Psoas muscle (tissue), 8 donors: ENCODE results near the gene ILF2. TPM values are rescaled to one million over a fixed set of nuclear protein-coding genes. Genes with fewer than 3 reads are reported as not detected.
"Not testable (repeated sequence)": the region's sequence is repeated elsewhere in the genome, so short reads cannot be mapped to it uniquely, and the experiment has no call there.

Experiments
- ATAC-seq, 4 donors: fragments of 200-7000 bp; cut with Tn5 transposase; one replicate each; pipeline ENCODE4 v1.9.1; 2020; ENCODE audit warnings: moderate library complexity in 3 of 4, mild to moderate bottlenecking in 2 of 4
- DNase-seq, 2 donors: peaks; one replicate each; pipeline ENCODE4 v3.0.0-alpha.2; 2020
- H3K27ac ChIP-seq: fragments of 200-600 bp; one replicate; pipeline ENCODE4 v1.8.0; 2022
- H3K27me3 ChIP-seq, 3 donors: fragments of 200-600 bp in 1 of 3; one replicate each; pipeline versions ENCODE4 v1.6.1 to v1.8.0; 2013 to 2022; ENCODE audit warnings: low read length in 2 of 3, mild to moderate bottlenecking in 2 of 3, moderate library complexity in 1 of 3; ENCODE audit not compliant: insufficient read depth in 3 of 3
- H3K36me3 ChIP-seq, 2 donors: fragments of 200-600 bp in 1 of 2; one replicate each; pipeline versions ENCODE4 v1.6.1 to v1.8.0; 2013 to 2022; ENCODE audit warnings: low read depth in 1 of 2, mild to moderate bottlenecking in 1 of 2, moderate library complexity in 1 of 2; ENCODE audit not compliant: insufficient read depth in 1 of 2
- H3K4me1 ChIP-seq: fragments of 200-600 bp; one replicate; pipeline ENCODE4 v1.8.0; 2022
- H3K4me3 ChIP-seq: fragments of 200-600 bp; one replicate; pipeline ENCODE4 v1.8.0; 2022; ENCODE audit warnings: mild to moderate bottlenecking
- H3K9me3 ChIP-seq: fragments of 200-600 bp; one replicate; pipeline ENCODE4 v1.8.0; 2022
- CTCF ChIP-seq: fragments of 200-600 bp; IDR thresholded peaks from one replicate; pipeline ENCODE4 v1.8.0; 2022; ENCODE audit warnings: antibody characterized with exemption
- WGBS, 3 donors: extraction: QIAGEN DNeasy Blood & Tissue Kit; methylation state at CpG; one replicate each; pipeline versions ENCODE4 v1.1.6 to v1.1.7; 2013; 5-methylcytosine and 5-hydroxymethylcytosine counted together
- intact Hi-C, 2 donors: fragments of 100-400 bp; cut with DNase I; formaldehyde crosslinking; loops; one replicate each; pipeline versions ENCODE4 v1.11.0 to v1.14.2; 2022
- long read RNA-seq, 2 donors: library from polyadenylated mRNA; unstranded; transcript quantifications; one replicate each; pipeline ENCODE4 v2.0.0, GENCODE V29; 2021
- polyA plus RNA-seq, 3 donors: library from polyadenylated mRNA; stranded (reverse); fragments of 200-250 nt; gene quantifications; one replicate each; pipeline ENCODE4 v1.2.3, GENCODE V29; 2013
- total RNA-seq, 4 donors: library from RNA; stranded (reverse); fragmentation: NEBNext Ultra II Directional in 2 of 4; extraction: Animal tissue kit (Norgen Biotek cat#: 25700) in 2 of 4; gene quantifications; one replicate each; pipeline versions ENCODE4 v1.2.1 to v1.2.4, GENCODE V29; 2021 to 2023
- donor health status: healthy with polysubstance abuse.
- donor health status: DM: no; HTN: no; CAD: no; lungs with moderate emphysema.
- donor health status: Bipolar disorder and iron deficiency.
- donor health status: healthy.
- donor health status: DM: yes; HTN: yes; CAD: no.
- donor health status: DM: no; HTN: no; CAD: no.
- donor health status: DM: no; HTN: no; CAD: no.
- donor health status: DM: yes; HTN: yes; CAD: no.

Gene ILF2
- total RNA-seq (100 to 1,000 TPM in 1 of 4 donors, 10 to 100 TPM in 3; 71.7 to 102 (median 98.2) TPM), polyA plus RNA-seq (100 to 1,000 TPM in 2 of 3 donors, 10 to 100 TPM in 1; 82.4 to 158 (median 142) TPM)
- long read RNA-seq, donor 1, transcript ILF2-201 (14 exons, 1,659 nt) = major isoform, 30 of 39 reads
- long read RNA-seq, donor 1, partial matches to known transcripts = 6 of 39 reads
- long read RNA-seq, donor 1, other reads (novel, unspliced or antisense) = 3 of 39 reads
- long read RNA-seq, donor 2, transcript ILF2-201 (14 exons, 1,659 nt) = major isoform, 89 of 100 reads
- long read RNA-seq, donor 2, partial matches to known transcripts = 6 of 100 reads
- long read RNA-seq, donor 2, other reads (novel, unspliced or antisense) = 5 of 100 reads

DNA sequence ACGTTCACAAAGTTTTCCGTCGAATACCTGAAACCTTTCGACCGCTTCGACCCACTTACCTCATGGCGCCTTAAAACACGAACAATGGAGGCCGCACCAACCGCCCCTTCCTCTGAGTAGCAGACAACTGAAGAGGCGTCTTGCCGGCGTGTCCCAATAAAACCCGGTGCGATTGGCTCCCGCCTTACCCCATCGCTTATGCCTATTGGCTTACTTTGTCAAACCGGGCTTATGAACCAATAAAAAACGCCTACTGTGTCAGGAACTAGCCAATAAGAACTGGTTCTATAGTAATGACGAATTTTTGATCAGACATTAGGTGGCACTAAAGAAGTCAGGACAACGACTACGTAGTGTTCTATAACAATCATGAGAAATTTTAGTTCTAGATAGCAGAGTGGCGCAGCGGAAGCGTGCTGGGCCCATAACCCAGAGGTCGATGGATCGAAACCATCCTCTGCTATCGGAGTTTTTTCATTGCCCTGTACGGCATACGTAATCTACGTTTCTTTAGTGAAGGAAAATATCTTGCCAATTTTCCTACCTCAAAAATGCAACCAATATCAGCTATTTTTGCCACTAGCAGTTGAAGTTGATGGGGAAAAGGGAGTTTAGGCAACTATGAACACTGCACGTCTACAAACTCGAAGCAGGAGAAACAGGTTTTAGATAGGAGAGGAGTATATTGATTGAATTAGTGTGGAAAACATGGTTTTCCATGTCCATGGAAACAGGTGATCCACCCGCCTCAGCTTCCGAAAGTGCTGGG lies at the start of gene ILF2:
ILF2 (minus strand) TSS at position 135 of the 769 bp plus-strand sequence; CDS start at position 64, 71 bp downstream.
- WGBS, 3 donors = 0% methylated on average over 35 of the region's 35 CpGs
- ATAC-seq (peak; percentile 92 to 96 (median 94)), DNase-seq (peak; percentile 96 to 99)
- peaks cover 6 to 38% of the 10 kb centered on the region in 2 donors for H3K36me3 ChIP-seq
- H3K4me1 ChIP-seq = peaks cover 13% of the 10 kb centered on the region
- H3K27me3 ChIP-seq = no peaks in the 10 kb centered on the region
- peak; percentile 12 for TF ChIP-seq CTCF
- intact Hi-C loops = loop anchor here (5.0 to 10.0 kb wide), 3 partner anchors 99 to 314 kb away; partner anchors contain the start of genes DENND4B (in 1 of the 2) and RAB13 (in 1 of the 2)
- H3K9me3 ChIP-seq = no peaks in the 10 kb centered on the region
- H3K4me3 ChIP-seq = peak within 1 kb of the TSS; percentile 89
- H3K27ac ChIP-seq = peak within 1 kb of the TSS; percentile 88

DNA sequence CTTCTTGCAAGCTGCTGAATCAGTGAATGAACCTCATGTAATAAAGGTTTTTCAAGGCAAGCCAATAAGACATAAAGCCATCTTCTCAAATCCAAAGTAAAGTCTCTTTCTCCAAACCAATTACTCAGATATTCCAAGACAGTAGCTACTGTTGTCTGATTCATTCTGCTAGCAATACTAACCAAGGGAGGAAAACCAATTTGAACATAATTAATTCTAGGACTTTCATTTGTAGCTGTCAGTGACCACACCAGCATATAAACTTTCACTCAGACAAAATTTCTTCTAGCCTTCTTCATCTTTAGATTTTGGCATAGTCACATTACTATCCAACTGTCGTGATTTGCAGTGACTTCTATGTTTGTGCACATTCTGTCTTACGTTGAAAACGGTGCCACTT lies 46.5 kb upstream of the ILF2 start:
- 81 to 82% (median 81%) methylated on average over 3 of the region's 3 CpGs for WGBS, 3 donors
- Histone ChIP-seq H3K9me3 (no peaks in the 10 kb centered on the region), H3K27ac (no peak overlapping the region), H3K4me3 (no peak overlapping the region), H3K4me1 (no peaks in the 10 kb centered on the region), H3K27me3 (no peaks in the 10 kb centered on the region), H3K36me3 (no peaks in the 10 kb centered on the region)
- intact Hi-C loops = loop anchor here in 1 of 2 donors (5.0 kb wide), 1 partner anchor 35 kb away; no protein-coding TSS in a partner anchor
- DNase-seq (no peak), ATAC-seq (no peak)
- TF ChIP-seq CTCF = no peak

DNA sequence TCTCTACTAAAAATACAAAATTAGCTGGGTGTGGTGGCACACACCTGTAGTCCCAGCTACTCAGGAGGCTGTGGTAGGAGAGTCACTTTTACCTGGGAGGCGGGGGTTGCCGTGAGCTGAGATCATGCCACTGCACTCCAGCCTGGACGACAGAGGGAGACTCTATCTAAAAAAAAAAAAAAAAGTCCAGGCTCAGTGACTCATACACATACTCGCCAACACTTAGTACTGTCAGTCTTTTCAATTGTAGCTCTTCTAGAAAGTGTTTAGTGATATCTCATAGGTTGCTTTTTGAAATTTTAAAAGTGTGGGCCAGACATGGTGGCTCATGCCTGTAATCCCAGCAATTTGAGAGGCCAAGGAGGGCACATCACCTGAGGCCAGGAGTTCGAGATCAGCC lies 45.4 kb upstream of the ILF2 start:
- 83 to 90% (median 89%) methylated on average over 5 of the region's 5 CpGs for WGBS, 3 donors
- not testable (repeated sequence) for H3K36me3 ChIP-seq, H3K27me3 ChIP-seq, ATAC-seq, H3K27ac ChIP-seq, DNase-seq, H3K4me1 ChIP-seq, H3K9me3 ChIP-seq, H3K4me3 ChIP-seq
- intact Hi-C loops = loop anchor here in 1 of 2 donors (5.0 kb wide), 1 partner anchor 34 kb away; no protein-coding TSS in a partner anchor

DNA sequence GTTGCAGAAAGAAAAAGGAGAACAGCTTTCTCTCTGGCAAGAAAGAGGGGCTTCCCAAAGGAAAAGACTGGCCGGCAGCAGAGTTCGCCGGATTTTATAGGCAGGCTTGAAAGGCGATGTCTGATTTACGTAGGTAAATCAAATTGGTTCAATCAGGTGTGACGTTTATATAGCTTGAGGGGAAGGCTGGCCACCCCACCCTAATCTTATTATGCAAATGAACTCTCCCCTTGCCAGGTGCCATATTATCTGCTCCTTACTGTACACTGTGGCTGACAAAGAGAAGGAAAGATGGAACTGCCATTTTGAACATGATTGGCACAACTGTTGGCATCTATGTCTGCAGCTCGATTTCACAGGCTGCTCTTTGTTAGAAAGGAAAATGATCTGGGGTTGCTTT lies 40.2 kb upstream of the ILF2 start:
- intact Hi-C loops = no loop called here
- 24 to 41% (median 30%) methylated on average over 7 of the region's 7 CpGs for WGBS, 3 donors
- peaks cover 0 to 5% (median 0%) of the 10 kb centered on the region in 3 donors for H3K27me3 ChIP-seq
- no peak for DNase-seq
- no peak for TF ChIP-seq CTCF
- H3K36me3 ChIP-seq = no peaks in the 10 kb centered on the region
- no peak for ATAC-seq
- no peak overlapping the region for H3K27ac ChIP-seq
- H3K4me1 ChIP-seq = no peaks in the 10 kb centered on the region
- no peak overlapping the region for H3K4me3 ChIP-seq
- no peaks in the 10 kb centered on the region for H3K9me3 ChIP-seq

DNA sequence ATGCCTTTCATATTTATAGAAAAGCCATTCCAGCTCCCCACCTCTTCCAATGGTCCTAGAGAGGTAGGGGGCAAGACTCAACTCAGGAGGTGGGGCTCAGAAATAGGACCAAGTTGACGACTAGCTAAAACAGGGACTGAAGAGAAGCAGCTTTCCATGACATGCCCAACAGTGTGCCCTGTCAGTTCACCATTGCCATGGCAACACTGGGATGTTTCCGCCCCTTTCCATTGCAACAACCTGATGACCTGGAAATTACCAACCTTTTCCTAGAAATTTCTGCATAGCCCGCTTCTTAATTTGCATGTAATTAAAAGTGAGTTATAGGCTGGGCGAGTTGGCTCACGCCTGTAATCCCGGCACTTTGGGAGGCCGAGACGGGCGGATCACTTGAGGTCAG lies 34.7 kb upstream of the ILF2 start:
- no peaks in the 10 kb centered on the region for H3K36me3 ChIP-seq
- DNase-seq (no peak), ATAC-seq (no peak)
- H3K9me3 ChIP-seq = no peaks in the 10 kb centered on the region
- H3K4me1 ChIP-seq = no peaks in the 10 kb centered on the region
- H3K4me3 ChIP-seq = no peak overlapping the region
- H3K27ac ChIP-seq = no peak overlapping the region
- no peak for TF ChIP-seq CTCF
- no peaks in the 10 kb centered on the region for H3K27me3 ChIP-seq
- WGBS, 3 donors = 85 to 94% (median 88%) methylated on average over 9 of the region's 9 CpGs
- intact Hi-C loops = no loop called here
